Spleen (tissue), 11 donors: Measurements from ENCODE around the gene CRYZ. TPM values are rescaled to one million over a fixed set of nuclear protein-coding genes. Genes with fewer than 3 reads are reported as not detected.

Experiments used
- DNase-seq: peaks from one replicate; pipeline ENCODE4 v3.0.0-alpha.2; 2020
- H3K27ac ChIP-seq, 8 donors: fragments of 200-600 bp; sonication (generic) in 7 of 8; 1 replicate in 4 of 8; 2 replicates in 4 of 8; pipeline versions ENCODE4 v1.5.0 to v1.8.0; 2016 to 2021; ENCODE audit warnings: inconsistent platforms in 4 of 8, mild to moderate bottlenecking in 4 of 8, moderate library complexity in 1 of 8
- H3K27me3 ChIP-seq, 7 donors: fragments of 200-600 bp; sonication (generic) in 6 of 7; replicated peaks in 1 of 7; 1 replicate in 4 of 7; 2 replicates in 3 of 7; pipeline versions ENCODE4 v1.5.0 to v1.8.0; 2016 to 2021; ENCODE audit warnings: inconsistent platforms in 3 of 7, mild to moderate bottlenecking in 1 of 7
- H3K36me3 ChIP-seq, 6 donors: fragments of 200-600 bp; sonication (generic) in 5 of 6; 1 replicate in 4 of 6; 2 replicates in 2 of 6; pipeline versions ENCODE4 v1.5.0 to v1.8.0; 2016 to 2021; ENCODE audit warnings: inconsistent platforms in 2 of 6
- H3K4me1 ChIP-seq, 6 donors: fragments of 200-600 bp; sonication (generic) in 5 of 6; 1 replicate in 3 of 6; 2 replicates in 3 of 6; pipeline versions ENCODE4 v1.5.0 to v1.8.0; 2016 to 2021; ENCODE audit warnings: inconsistent platforms in 3 of 6
- H3K4me3 ChIP-seq, 8 donors: fragments of 200-600 bp; sonication (generic) in 7 of 8; 1 replicate in 4 of 8; 2 replicates in 4 of 8; pipeline versions ENCODE4 v1.5.0 to v1.8.0; 2016 to 2021; ENCODE audit warnings: inconsistent platforms in 4 of 8, mild to moderate bottlenecking in 4 of 8, moderate library complexity in 2 of 8
- H3K9me3 ChIP-seq, 8 donors: fragments of 200-600 bp; sonication (generic) in 7 of 8; 1 replicate in 4 of 8; 2 replicates in 4 of 8; pipeline versions ENCODE4 v1.5.0 to v1.8.0; 2016 to 2021; ENCODE audit warnings: inconsistent platforms in 4 of 8
- POLR2A ChIP-seq, 3 donors: fragments of 450-650 bp; IDR thresholded peaks; one replicate each; pipeline ENCODE4 v1.5.1; 2017; ENCODE audit warnings: antibody characterized with exemption in 3 of 3, mild to moderate bottlenecking in 1 of 3
- POLR2AphosphoS5 ChIP-seq, 3 donors: sonication (generic); formaldehyde crosslinking; IDR thresholded peaks; one replicate each; pipeline ENCODE4 v1.5.1; 2017; ENCODE audit warnings: antibody characterized with exemption in 3 of 3
- WGBS, 5 donors: extraction: QIAGEN DNeasy Blood & Tissue Kit in 3 of 5; methylation state at CpG; one replicate each; pipeline versions ENCODE4 v1.1.5 to v1.1.7; 2013 to 2018; 5-methylcytosine and 5-hydroxymethylcytosine counted together
- intact Hi-C: fragments of 100-400 bp; cut with DNase I; formaldehyde crosslinking; loops from one replicate; pipeline ENCODE4 v1.15.0; 2023; ENCODE audit warnings: low total_unique reads
- polyA plus RNA-seq, 3 donors: library from polyadenylated mRNA; stranded (reverse); fragments of 200-250 nt; gene quantifications; one replicate each; pipeline ENCODE4 v1.2.1, GENCODE V29; 2013
- total RNA-seq, 7 donors: library from RNA; depleted of rRNA in 3 of 7; stranded (reverse); fragments of >200 nt in 3 of 7; fragmentation: NEBNext Ultra II Directional in 4 of 7; extraction: Animal tissue kit (Norgen Biotek cat#: 25700) in 4 of 7; gene quantifications; one replicate each; pipeline versions ENCODE4 v1.1.0 to v1.2.1, GENCODE V29; 2016 to 2021
- TF ChIP-seq, protein P1 (sequence below), 11 experiments: fragments of 200-600 bp in 7 of 11; fragments of 450-650 bp in 4 of 11; sonication (generic) in 4 of 11; IDR thresholded peaks in 8 of 11; conservative IDR thresholded peaks in 3 of 11; 1 replicate in 7 of 11; 2 replicates in 4 of 11; pipeline versions ENCODE4 v1.4.0 to v1.8.0; 2016 to 2021; ENCODE audit warnings: antibody characterized with exemption in 11 of 11, inconsistent platforms in 4 of 11, mild to moderate bottlenecking in 1 of 11
- donor health status: healthy with polysubstance abuse.
- donor health status: DM: no; HTN: no; CAD: no; lungs with moderate emphysema.
- donor health status: DM: no; HTN: no; CAD: no.
- donor health status: Bipolar disorder and iron deficiency.
- donor health status: healthy.
- donor health status: DM: no; HTN: no; CAD: no.
- donor health status: DM: yes; HTN: yes; CAD: no.

CRYZ gene
- total and polyA plus RNA-seq, 10 donors = 9.6 to 30.8 (median 19.7) TPM

- intact Hi-C loops = no loop called here
- no peak overlapping the region for H3K4me3 ChIP-seq
- WGBS, 5 donors = 90 to 95% (median 94%) methylated on average over 1 of the region's 1 CpG
Observed at GRCh38 chr1:74777525-74777924, 44.7 kb upstream of the CRYZ start.

GRCh38 chr1:74775735-74776134 is 42.9 kb upstream of the CRYZ start:
- TF ChIP-seq POLR2AphosphoS5 (IDR thresholded peaks at IDR 0.05) = no peak
- TF ChIP-seq, protein P1, sequence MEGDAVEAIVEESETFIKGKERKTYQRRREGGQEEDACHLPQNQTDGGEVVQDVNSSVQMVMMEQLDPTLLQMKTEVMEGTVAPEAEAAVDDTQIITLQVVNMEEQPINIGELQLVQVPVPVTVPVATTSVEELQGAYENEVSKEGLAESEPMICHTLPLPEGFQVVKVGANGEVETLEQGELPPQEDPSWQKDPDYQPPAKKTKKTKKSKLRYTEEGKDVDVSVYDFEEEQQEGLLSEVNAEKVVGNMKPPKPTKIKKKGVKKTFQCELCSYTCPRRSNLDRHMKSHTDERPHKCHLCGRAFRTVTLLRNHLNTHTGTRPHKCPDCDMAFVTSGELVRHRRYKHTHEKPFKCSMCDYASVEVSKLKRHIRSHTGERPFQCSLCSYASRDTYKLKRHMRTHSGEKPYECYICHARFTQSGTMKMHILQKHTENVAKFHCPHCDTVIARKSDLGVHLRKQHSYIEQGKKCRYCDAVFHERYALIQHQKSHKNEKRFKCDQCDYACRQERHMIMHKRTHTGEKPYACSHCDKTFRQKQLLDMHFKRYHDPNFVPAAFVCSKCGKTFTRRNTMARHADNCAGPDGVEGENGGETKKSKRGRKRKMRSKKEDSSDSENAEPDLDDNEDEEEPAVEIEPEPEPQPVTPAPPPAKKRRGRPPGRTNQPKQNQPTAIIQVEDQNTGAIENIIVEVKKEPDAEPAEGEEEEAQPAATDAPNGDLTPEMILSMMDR (IDR thresholded peaks at IDR 0.05 in 8 of 11, conservative IDR thresholded peaks at IDR 0.05 in 3 of 11) = no peak
- TF ChIP-seq POLR2A (IDR thresholded peaks at IDR 0.05) = no peak
- Histone ChIP-seq H3K27ac (no peak overlapping the region), H3K9me3 (no peaks in the 10 kb centered on the region), H3K36me3 (no peaks in the 10 kb centered on the region), H3K4me1 (peaks cover 0 to 7% (median 0%) of the 10 kb centered on the region in 6 donors), H3K4me3 (no peak overlapping the region), H3K27me3 (peaks cover 0 to 13% (median 0%) of the 10 kb centered on the region in 7 donors)
- intact Hi-C loops = no loop called here
- 86 to 91% (median 89%) methylated on average over 2 of the region's 2 CpGs for WGBS, 5 donors
- DNase-seq = no peak

More at GRCh38 chr1:74777525-74777924, 44.7 kb upstream of the CRYZ start:
- no peak for DNase-seq
- H3K4me1 ChIP-seq = peaks cover 0 to under 1% (median 0%) of the 10 kb centered on the region in 6 donors
- TF ChIP-seq POLR2A (IDR thresholded peaks at IDR 0.05) (no peak), POLR2AphosphoS5 (IDR thresholded peaks at IDR 0.05) (no peak)
- TF ChIP-seq, protein P1 (IDR thresholded peaks at IDR 0.05 in 8 of 11, conservative IDR thresholded peaks at IDR 0.05 in 3 of 11) = no peak
- no peak overlapping the region for H3K27ac ChIP-seq
- peaks cover 0 to 16% (median 0%) of the 10 kb centered on the region in 7 donors for H3K27me3 ChIP-seq
- H3K36me3 ChIP-seq = no peaks in the 10 kb centered on the region
- H3K9me3 ChIP-seq = no peaks in the 10 kb centered on the region

DNA sequence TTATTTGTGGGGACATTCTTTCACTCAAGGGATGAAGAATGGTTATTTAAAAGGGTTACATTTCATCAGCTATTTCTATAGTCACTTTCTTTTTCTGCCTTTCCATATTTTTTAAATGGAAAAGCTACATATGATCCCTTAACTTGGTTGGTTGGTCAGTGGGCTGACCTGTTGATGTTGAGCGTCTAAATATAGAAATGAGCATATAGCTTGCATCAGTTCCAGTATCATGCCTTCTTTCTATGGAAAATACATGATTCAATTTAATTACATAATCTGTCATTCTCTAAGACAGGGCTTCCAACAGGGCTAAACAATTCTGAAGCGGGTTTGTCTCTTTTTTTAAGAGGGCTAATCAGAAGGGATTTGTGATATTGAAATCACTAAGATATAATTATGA is 40.7 kb upstream of the CRYZ start:
- no peak for TF ChIP-seq POLR2A (IDR thresholded peaks at IDR 0.05)
- TF ChIP-seq, protein P1 (IDR thresholded peaks at IDR 0.05 in 8 of 11, conservative IDR thresholded peaks at IDR 0.05 in 3 of 11) = no peak
- TF ChIP-seq POLR2AphosphoS5 (IDR thresholded peaks at IDR 0.05) = no peak
- intact Hi-C loops = loop anchor here (5.0 kb wide), 1 partner anchor 429 kb away; no protein-coding TSS in a partner anchor
- Histone ChIP-seq H3K27me3 (peaks cover 0 to 13% (median 0%) of the 10 kb centered on the region in 7 donors), H3K9me3 (no peaks in the 10 kb centered on the region), H3K4me3 (no peak overlapping the region), H3K36me3 (no peaks in the 10 kb centered on the region), H3K4me1 (peaks cover 0 to 7% (median 0%) of the 10 kb centered on the region in 6 donors), H3K27ac (no peak overlapping the region)
- 83 to 90% (median 85%) methylated on average over 2 of the region's 2 CpGs for WGBS, 5 donors
- DNase-seq = no peak

DNA sequence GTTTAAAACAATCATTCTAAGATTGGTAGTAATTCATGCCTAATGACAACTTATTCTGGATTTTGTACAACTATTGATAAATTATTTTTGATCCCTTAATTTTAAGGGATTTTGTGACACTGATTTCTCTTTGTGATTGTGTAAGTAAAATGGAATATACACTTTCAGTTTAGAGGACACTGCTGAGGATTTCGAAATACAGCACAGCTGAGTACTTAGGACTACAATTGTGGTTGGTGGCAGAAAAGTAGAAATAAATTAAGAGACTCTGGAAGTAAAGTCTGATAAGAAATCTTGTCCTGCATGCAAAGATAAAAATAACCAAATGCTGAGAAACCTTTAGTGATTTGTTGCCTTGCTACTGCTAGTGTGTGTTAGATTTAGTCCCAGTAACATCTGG is 40.1 kb upstream of the CRYZ start:
- Histone ChIP-seq H3K27ac (no peak overlapping the region), H3K27me3 (peaks cover 0 to 8% (median 0%) of the 10 kb centered on the region in 7 donors), H3K4me3 (no peak overlapping the region), H3K9me3 (no peaks in the 10 kb centered on the region), H3K36me3 (no peaks in the 10 kb centered on the region), H3K4me1 (peaks cover 0 to 7% (median 0%) of the 10 kb centered on the region in 6 donors)
- 13 to 35% (median 27%) methylated on average over 1 of the region's 1 CpG for WGBS, 5 donors
- TF ChIP-seq, protein P1 (IDR thresholded peaks at IDR 0.05 in 8 of 11, conservative IDR thresholded peaks at IDR 0.05 in 3 of 11) = no peak
- no peak for TF ChIP-seq POLR2A (IDR thresholded peaks at IDR 0.05)
- no peak for TF ChIP-seq POLR2AphosphoS5 (IDR thresholded peaks at IDR 0.05)
- no peak for DNase-seq
- intact Hi-C loops = loop anchor here (5.0 kb wide), 1 partner anchor 429 kb away; no protein-coding TSS in a partner anchor
